CD4-positive, alpha-beta T cell treated with Interleukin-2 at 100 ng/mL for 4 hours (primary cell): ENCODE measurements around the gene BST1.
"Not testable (repeated sequence)": the region's sequence is repeated elsewhere in the genome, so short reads cannot be mapped to it uniquely, and the experiment has no call there.

Experiments
- DNase-seq: peaks from one replicate; pipeline ENCODE4 v3.0.0-alpha.2; 2020; ENCODE audit warnings: low spot score

BST1 gene

GRCh38 chr4:15749001-15749400 is 46.1 kb downstream of the BST1 start:
- DNase-seq = no peak

GRCh38 chr4:15751153-15751552 is 48.3 kb downstream of the BST1 start:
- DNase-seq = no peak

GRCh38 chr4:15753081-15753480 is 50.2 kb downstream of the BST1 start:
- no peak for DNase-seq

GRCh38 chr4:15753786-15754185 is 50.9 kb downstream of the BST1 start:
- no peak for DNase-seq

GRCh38 chr4:15754323-15754722 is 51.5 kb downstream of the BST1 start:
- DNase-seq = peak; percentile 57

GRCh38 chr4:15755321-15756155 is 52.7 kb downstream of the BST1 start:
- peak; percentile 61 for DNase-seq

- DNase-seq = peak; percentile 87
These were observed 53.5 kb downstream of the BST1 start for GRCh38 chr4:15756361-15756861.

- DNase-seq = no peak
These were observed 54.2 kb downstream of the BST1 start for GRCh38 chr4:15757054-15757453.

GRCh38 chr4:15758294-15758693 is 55.4 kb downstream of the BST1 start:
- no peak for DNase-seq

GRCh38 chr4:15762460-15762859 is 59.6 kb downstream of the BST1 start:
- not testable (repeated sequence) for DNase-seq

GRCh38 chr4:15765391-15765790 is 62.5 kb downstream of the BST1 start:
- DNase-seq = no peak

- DNase-seq = peak; percentile 55
These were observed 63.2 kb downstream of the BST1 start for GRCh38 chr4:15765910-15766697.

- DNase-seq = no peak
These were observed 64.0 kb downstream of the BST1 start for GRCh38 chr4:15766821-15767220.

- DNase-seq = no peak
These were observed 66.3 kb downstream of the BST1 start for GRCh38 chr4:15769202-15769601.

GRCh38 chr4:15771216-15772058 is 68.6 kb downstream of the BST1 start:
- no peak for DNase-seq

GRCh38 chr4:15774020-15774420 is 71.2 kb downstream of the BST1 start:
- DNase-seq = no peak

- no peak for DNase-seq
These were observed 74.2 kb downstream of the BST1 start for GRCh38 chr4:15776871-15777648.

- no peak for DNase-seq
These were observed 74.9 kb downstream of the BST1 start for GRCh38 chr4:15777697-15778288.

GRCh38 chr4:15778289-15779241 is 75.7 kb downstream of the BST1 start, which contains the start of gene CD38:
Gene CD38 (plus strand): TSS chr4:15778328. CDS start chr4:15778415, 87 bp downstream.
- DNase-seq = peak; percentile 47

- DNase-seq = no peak
These were observed 76.4 kb downstream of the BST1 start for GRCh38 chr4:15779306-15779705.
